ENCODE results near the gene PM20D2. TPM values are rescaled to one million over a fixed set of nuclear protein-coding genes. Genes with fewer than 3 reads are reported as not detected.

The PM20D2 gene
- total and polyA plus RNA-seq, 2 of the 8 experiments (the other 6 are each of a cell fraction or from before 2014, with no cell fraction given) = 2.7 to 7.6 TPM

DNA sequence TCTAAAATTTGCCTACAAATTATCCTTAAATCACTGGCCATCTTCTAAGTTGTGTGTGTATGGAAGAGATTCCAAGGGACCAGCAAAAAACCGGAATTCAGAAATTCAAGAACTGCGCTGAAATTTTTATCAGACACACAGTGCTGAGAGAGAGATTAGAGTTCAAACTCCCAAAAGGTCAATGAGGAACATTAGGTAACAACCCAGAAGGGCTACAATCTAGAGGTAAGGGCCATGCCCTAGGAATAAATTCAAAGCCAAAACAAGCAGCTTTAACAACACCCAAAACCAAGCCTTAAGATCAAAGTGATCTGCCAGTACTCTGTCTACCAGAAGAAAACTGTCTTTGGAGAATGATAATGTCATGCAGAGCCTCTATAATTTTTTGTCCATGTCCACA is 45.7 kb upstream of the PM20D2 start (continued):
- TF ChIP-seq, protein P1, sequence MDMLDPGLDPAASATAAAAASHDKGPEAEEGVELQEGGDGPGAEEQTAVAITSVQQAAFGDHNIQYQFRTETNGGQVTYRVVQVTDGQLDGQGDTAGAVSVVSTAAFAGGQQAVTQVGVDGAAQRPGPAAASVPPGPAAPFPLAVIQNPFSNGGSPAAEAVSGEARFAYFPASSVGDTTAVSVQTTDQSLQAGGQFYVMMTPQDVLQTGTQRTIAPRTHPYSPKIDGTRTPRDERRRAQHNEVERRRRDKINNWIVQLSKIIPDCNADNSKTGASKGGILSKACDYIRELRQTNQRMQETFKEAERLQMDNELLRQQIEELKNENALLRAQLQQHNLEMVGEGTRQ (IDR thresholded peaks at IDR 0.05; ENCODE audit: low read length) = no peak
- TF ChIP-seq EP300 (IDR thresholded peaks at IDR 0.05; ENCODE audit: borderline replicate concordance in 1 of 2, low read depth in 2 of 2, low read length in 2 of 2) (no peak), GABPA (IDR thresholded peaks at IDR 0.05; ENCODE audit: borderline replicate concordance, insufficient read depth, low read length) (no peak), KDM5A (IDR thresholded peaks at IDR 0.05; ENCODE audit: low read length) (no peak), ZNF274 (IDR thresholded peaks at IDR 0.05; ENCODE audit: borderline replicate concordance, extremely low read depth, low read length) (no peak), MAFK (IDR thresholded peaks at IDR 0.05; ENCODE audit: low read depth, low read length) (no peak)
- TF ChIP-seq, protein P2, sequence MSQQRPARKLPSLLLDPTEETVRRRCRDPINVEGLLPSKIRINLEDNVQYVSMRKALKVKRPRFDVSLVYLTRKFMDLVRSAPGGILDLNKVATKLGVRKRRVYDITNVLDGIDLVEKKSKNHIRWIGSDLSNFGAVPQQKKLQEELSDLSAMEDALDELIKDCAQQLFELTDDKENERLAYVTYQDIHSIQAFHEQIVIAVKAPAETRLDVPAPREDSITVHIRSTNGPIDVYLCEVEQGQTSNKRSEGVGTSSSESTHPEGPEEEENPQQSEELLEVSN (IDR thresholded peaks at IDR 0.05) = no peak

Measured in H1 (cell line).